Endothelial cell of umbilical vein (primary cell): ENCODE data around the gene SPECC1L. TPM values are rescaled to one million over a fixed set of nuclear protein-coding genes. Genes with fewer than 3 reads are reported as not detected.

ENCODE experiments used
- BruUV-seq: library from RNA; stranded (reverse); fragments of 400-500 nt; replicated peaks from 2 replicates; lab custom pipeline; 2021; lab: Mats Ljungman, UMichigan
- CTCF ChIA-PET: fragments of 300-600, 350-600 bp; sonication (Branson Sonifier 250); formaldehyde crosslinking; loops from one replicate; lab custom pipeline; 2021; ENCODE audit warnings: antibody characterized with exemption, inconsistent platforms; lab: Charles Lee
- POLR2A ChIA-PET: fragments of 300-600, 350-600 bp; sonication (Branson Sonifier 250); formaldehyde crosslinking; loops from one replicate; lab custom pipeline; 2021; ENCODE audit warnings: antibody characterized with exemption, inconsistent platforms; lab: Charles Lee
- DNase-seq: peaks from one replicate; pipeline ENCODE4 v3.0.0-alpha.2; 2011; ENCODE audit warnings: low read depth, low spot score
- FAIRE-seq: peaks from 2 replicates; lab custom pipeline; 2011; peaks lifted over from hg19 to GRCh38; lab: Jason Lieb, UNC
- H2AFZ ChIP-seq: 2 replicates; pipeline ENCODE4 v1.6.0; 2012; ENCODE audit warnings: low read depth, low read length, control low read depth, inconsistent platforms
- H3K27ac ChIP-seq: 2 replicates; pipeline ENCODE4 v1.5.1; 2011; ENCODE audit warnings: low read depth, mild to moderate bottlenecking, control low read depth, low read length, moderate library complexity; ENCODE audit not compliant: insufficient read depth
- H3K27me3 ChIP-seq, 2 experiments: 2 replicates each; pipeline versions ENCODE4 v1.6.0 to v1.6.1; 2011; ENCODE audit warnings: low read length in 2 of 2, mixed read lengths in 1 of 2; ENCODE audit not compliant: control insufficient read depth in 2 of 2, insufficient read depth in 2 of 2
- H3K36me3 ChIP-seq, 2 experiments: 2 replicates in 1 of 2; 3 replicates in 1 of 2; pipeline ENCODE4 v1.5.1; 2011; ENCODE audit warnings: low read length in 2 of 2, mild to moderate bottlenecking in 1 of 2, moderate library complexity in 1 of 2; ENCODE audit not compliant: control insufficient read depth in 2 of 2, insufficient read depth in 2 of 2; ENCODE audit errors: extremely low read depth in 1 of 2
- H3K4me1 ChIP-seq: 3 replicates; pipeline ENCODE4 v1.5.1; 2011; ENCODE audit warnings: mild to moderate bottlenecking, low read length; ENCODE audit not compliant: control insufficient read depth, insufficient read depth; ENCODE audit errors: extremely low read depth
- H3K4me2 ChIP-seq: 2 replicates; pipeline ENCODE4 v1.6.1; 2011; ENCODE audit warnings: low read length, control low read depth, mixed read lengths; ENCODE audit not compliant: insufficient read depth
- H3K4me3 ChIP-seq, 3 experiments: fragments of 200-600 bp in 1 of 3; sonication (generic), shearing (Covaris generic) in 1 of 3; replicated peaks in 1 of 3; 2 replicates each; pipeline ENCODE4 v1.5.1; 2011 to 2016; ENCODE audit warnings: control low read depth in 3 of 3, low read length in 3 of 3, mild to moderate bottlenecking in 2 of 3, inconsistent platforms in 1 of 3, low read depth in 1 of 3, moderate library complexity in 1 of 3; ENCODE audit not compliant: insufficient read depth in 1 of 3
- H3K79me2 ChIP-seq: 2 replicates; pipeline ENCODE4 v1.6.0; 2012; ENCODE audit warnings: low read length, inconsistent platforms; ENCODE audit not compliant: control insufficient read depth, insufficient read depth
- H3K9ac ChIP-seq: replicated peaks from 2 replicates; pipeline ENCODE3; 2011; ENCODE audit warnings: low read length, control low read depth; ENCODE audit not compliant: insufficient read depth; ENCODE audit errors: extremely low read depth
- H3K9me1 ChIP-seq: replicated peaks from 3 replicates; pipeline ENCODE4 v1.6.0; 2011; ENCODE audit warnings: mild to moderate bottlenecking, low read length; ENCODE audit not compliant: control insufficient read depth, insufficient read depth; ENCODE audit errors: extremely low read depth
- H3K9me3 ChIP-seq: replicated peaks from 2 replicates; pipeline ENCODE4 v1.5.1; 2012; ENCODE audit warnings: low read length, inconsistent platforms; ENCODE audit not compliant: control insufficient read depth, insufficient read depth
- H4K20me1 ChIP-seq: replicated peaks from 2 replicates; pipeline ENCODE3; 2011; ENCODE audit warnings: mild to moderate bottlenecking, low read length; ENCODE audit not compliant: control insufficient read depth, insufficient read depth; ENCODE audit errors: extremely low read depth
- EZH2 ChIP-seq: IDR thresholded peaks from 2 replicates; pipeline ENCODE4 v1.6.1; 2012; ENCODE audit warnings: borderline replicate concordance, low read depth, mild to moderate bottlenecking, moderate library complexity, low read length, inconsistent platforms; ENCODE audit not compliant: severe bottlenecking
- FOS ChIP-seq: IDR thresholded peaks from 2 replicates; pipeline ENCODE4 v1.6.1; 2011; ENCODE audit warnings: mild to moderate bottlenecking, low read length, moderate library complexity, borderline replicate concordance; ENCODE audit not compliant: insufficient read depth
- GATA2 ChIP-seq: IDR thresholded peaks from 2 replicates; pipeline ENCODE4 v1.7.0; 2011; ENCODE audit warnings: low read depth, mild to moderate bottlenecking, moderate library complexity, mixed read lengths, low read length; ENCODE audit not compliant: insufficient read length, insufficient read depth
- JUN ChIP-seq: IDR thresholded peaks from 2 replicates; pipeline ENCODE4 v1.6.1; 2011; ENCODE audit warnings: borderline replicate concordance, low read depth; ENCODE audit not compliant: insufficient read length, insufficient read depth
- MYC ChIP-seq: IDR thresholded peaks from one replicate; pipeline ENCODE4 v1.6.1; 2011; ENCODE audit warnings: mild to moderate bottlenecking, low read depth, low read length
- POLR2A ChIP-seq: IDR thresholded peaks from 2 replicates; pipeline ENCODE4 v1.6.1; 2012; ENCODE audit warnings: low read depth, mild to moderate bottlenecking, control low read depth, low read length
- POLR2AphosphoS5 ChIP-seq: IDR thresholded peaks from 2 replicates; pipeline ENCODE4 v1.6.1; 2012; ENCODE audit warnings: low read depth, mild to moderate bottlenecking, control low read depth, low read length, moderate library complexity; ENCODE audit not compliant: insufficient read depth
- dilution Hi-C: fragments of 300-500 bp; cut with MboI; formaldehyde crosslinking; loops from one replicate; pipeline ENCODE4 v1.15.0; 2019; ENCODE audit warnings: low sequenced_read_pairs; ENCODE audit not compliant: extremely low pct_ligation_motif_present
- intact Hi-C: fragments of 100-400 bp; cut with micrococcal nuclease; formaldehyde crosslinking; loops from one replicate; pipeline ENCODE4 v1.10.0; 2022
- polyA plus RNA-seq, 4 experiments: library from polyadenylated mRNA; depleted of rRNA in 3 of 4; stranded (reverse) in 3 of 4; unstranded in 1 of 4; fragments of >200 nt; gene quantifications; 2 replicates each; pipeline versions ENCODE4 v1.2.1 to v1.2.3, GENCODE V29; 2011 to 2012; ENCODE audit warnings: missing spikeins in 1 of 4
- total RNA-seq: library from RNA; stranded (reverse); gene quantifications from 2 replicates; pipeline ENCODE4 v1.2.3, GENCODE V29; 2021
- TF ChIP-seq, protein P1 (sequence below): IDR thresholded peaks from 2 replicates; pipeline ENCODE4 v1.6.1; 2011; ENCODE audit not compliant: insufficient read depth, insufficient read length
- TF ChIP-seq, protein P2 (sequence below), 2 donors: IDR thresholded peaks; 1 replicate in 1 of 2; 2 replicates in 1 of 2; pipeline ENCODE4 v1.5.1; 2011; ENCODE audit warnings: low read length in 2 of 2, mild to moderate bottlenecking in 2 of 2, moderate library complexity in 2 of 2, control low read depth in 1 of 2, inconsistent platforms in 1 of 2, low read depth in 1 of 2; ENCODE audit not compliant: insufficient read depth in 1 of 2; ENCODE audit errors: extremely low read depth in 1 of 2

The SPECC1L gene
- total and polyA plus RNA-seq, 2 donors (not counting 3 experiments of a cell fraction or from before 2014, with no cell fraction given) = 22.8 to 79.3 TPM

DNA sequence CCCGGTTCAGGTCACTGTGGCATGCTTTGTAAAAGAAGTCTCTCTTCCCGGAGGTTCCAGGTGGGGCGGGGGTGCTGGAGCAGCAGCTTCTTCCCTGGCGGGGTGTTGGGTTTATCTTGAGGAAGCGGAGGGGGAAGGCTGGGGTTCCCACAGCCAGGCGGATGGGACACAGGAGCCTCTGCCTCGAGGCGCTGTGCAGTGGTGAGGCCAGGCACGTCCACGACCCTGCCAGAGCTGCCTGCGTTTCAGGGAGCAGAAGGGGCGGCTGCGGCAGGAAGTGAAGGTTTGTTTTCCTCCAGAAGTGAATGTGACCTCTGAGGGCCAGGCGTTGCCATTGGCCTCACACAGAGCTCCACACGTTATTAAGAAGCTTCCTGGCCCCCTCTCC lies 136.6 kb downstream of the SPECC1L start:
- H4K20me1 ChIP-seq = no peaks in the 10 kb centered on the region
- dilution Hi-C loops (no loop called here), intact Hi-C loops (loop anchor here (1.0 to 5.0 kb wide), 2 partner anchors 13 to 35 kb away; no protein-coding TSS in a partner anchor)
- peak; percentile 47 for TF ChIP-seq POLR2AphosphoS5
- peak; percentile 51 for TF ChIP-seq GATA2
- TF ChIP-seq, protein P1, sequence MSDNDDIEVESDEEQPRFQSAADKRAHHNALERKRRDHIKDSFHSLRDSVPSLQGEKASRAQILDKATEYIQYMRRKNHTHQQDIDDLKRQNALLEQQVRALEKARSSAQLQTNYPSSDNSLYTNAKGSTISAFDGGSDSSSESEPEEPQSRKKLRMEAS = no peak
- peak; percentile 69 for TF ChIP-seq MYC
- TF ChIP-seq JUN = no peak
- peak; percentile 23 for TF ChIP-seq FOS
- no peak overlapping the region for H2AFZ ChIP-seq
- peaks cover 49% of the 10 kb centered on the region for H3K4me1 ChIP-seq
- peak overlapping the region; percentile 60 for H3K27ac ChIP-seq
- peaks cover 13% of the 10 kb centered on the region for H3K79me2 ChIP-seq
- BruUV-seq = no TSS peak
- no peak overlapping the region for H3K9ac ChIP-seq
- H3K27me3 ChIP-seq = no peaks in the 10 kb centered on the region
- DNase-seq (peak; percentile 76), FAIRE-seq (peak; percentile 96)
- POLR2A ChIA-PET = interaction anchor here (1.0 kb wide), 1 partner anchor 13 kb away, joined by 4 read pairs; no protein-coding TSS in a partner anchor
- no peaks in the 10 kb centered on the region for H3K9me3 ChIP-seq
- no peaks in the 10 kb centered on the region for H3K9me1 ChIP-seq
- H3K4me3 ChIP-seq = no peak overlapping the region
- CTCF ChIA-PET = interaction anchor here (0.6 to 5.3 kb wide), 7 partner anchors 11 to 87 kb away, joined by 3 to 22 read pairs (median 7); no protein-coding TSS in a partner anchor
- H3K36me3 ChIP-seq = peaks cover 0 to 5% of the 10 kb centered on the region in 2 experiments
- H3K4me2 ChIP-seq = peak overlapping the region; percentile 2

DNA sequence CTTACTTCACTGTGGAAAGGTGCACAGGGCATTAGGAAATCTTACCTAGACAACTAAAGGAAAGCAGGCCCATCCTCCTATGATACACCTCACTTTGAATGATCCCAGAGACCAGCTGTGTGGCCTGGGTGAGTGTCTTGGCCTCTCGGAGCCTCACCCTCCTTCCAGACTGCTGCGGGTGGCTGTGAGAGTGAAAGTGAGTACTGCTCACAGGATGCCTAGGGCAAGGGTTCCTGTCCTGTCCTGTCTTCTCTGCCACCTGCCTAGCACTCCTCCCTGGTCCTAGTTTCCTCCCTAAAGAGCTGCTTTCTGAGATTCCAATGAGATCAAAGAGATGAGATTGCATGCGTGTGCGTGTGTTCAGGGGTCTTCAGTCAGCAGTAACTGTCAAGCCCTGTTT lies 137.3 kb downstream of the SPECC1L start:
- no peaks in the 10 kb centered on the region for H4K20me1 ChIP-seq
- no peak overlapping the region for H3K9ac ChIP-seq
- peaks cover 13% of the 10 kb centered on the region for H3K79me2 ChIP-seq
- peak overlapping the region; percentile 60 for H3K27ac ChIP-seq
- TF ChIP-seq GATA2 (no peak), POLR2AphosphoS5 (no peak), JUN (no peak), EZH2 (no peak), POLR2A (no peak), MYC (no peak), FOS (no peak)
- TF ChIP-seq, protein P1 = no peak
- TF ChIP-seq, protein P2, sequence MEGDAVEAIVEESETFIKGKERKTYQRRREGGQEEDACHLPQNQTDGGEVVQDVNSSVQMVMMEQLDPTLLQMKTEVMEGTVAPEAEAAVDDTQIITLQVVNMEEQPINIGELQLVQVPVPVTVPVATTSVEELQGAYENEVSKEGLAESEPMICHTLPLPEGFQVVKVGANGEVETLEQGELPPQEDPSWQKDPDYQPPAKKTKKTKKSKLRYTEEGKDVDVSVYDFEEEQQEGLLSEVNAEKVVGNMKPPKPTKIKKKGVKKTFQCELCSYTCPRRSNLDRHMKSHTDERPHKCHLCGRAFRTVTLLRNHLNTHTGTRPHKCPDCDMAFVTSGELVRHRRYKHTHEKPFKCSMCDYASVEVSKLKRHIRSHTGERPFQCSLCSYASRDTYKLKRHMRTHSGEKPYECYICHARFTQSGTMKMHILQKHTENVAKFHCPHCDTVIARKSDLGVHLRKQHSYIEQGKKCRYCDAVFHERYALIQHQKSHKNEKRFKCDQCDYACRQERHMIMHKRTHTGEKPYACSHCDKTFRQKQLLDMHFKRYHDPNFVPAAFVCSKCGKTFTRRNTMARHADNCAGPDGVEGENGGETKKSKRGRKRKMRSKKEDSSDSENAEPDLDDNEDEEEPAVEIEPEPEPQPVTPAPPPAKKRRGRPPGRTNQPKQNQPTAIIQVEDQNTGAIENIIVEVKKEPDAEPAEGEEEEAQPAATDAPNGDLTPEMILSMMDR (IDR thresholded peaks at IDR 0.05; ENCODE audit: extremely low read depth in 1 of 2, insufficient read depth in 1 of 2, low read depth in 1 of 2, low read length in 2 of 2) = no peak
- dilution Hi-C loops (no loop called here), intact Hi-C loops (loop anchor here (1.0 to 5.0 kb wide), 2 partner anchors 12 to 36 kb away; no protein-coding TSS in a partner anchor)
- POLR2A ChIA-PET = interaction anchor here (0.6 to 1.0 kb wide), 2 partner anchors 12 to 81 kb away, joined by 3 to 4 read pairs; no protein-coding TSS in a partner anchor
- BruUV-seq = no TSS peak
- FAIRE-seq (no peak), DNase-seq (no peak)
- CTCF ChIA-PET = interaction anchor here (0.6 to 5.3 kb wide), 5 partner anchors 12 to 88 kb away, joined by 3 to 22 read pairs (median 7); no protein-coding TSS in a partner anchor
- H3K9me3 ChIP-seq = no peaks in the 10 kb centered on the region
- H2AFZ ChIP-seq = no peak overlapping the region
- H3K4me3 ChIP-seq = no peak overlapping the region
- H3K27me3 ChIP-seq = no peaks in the 10 kb centered on the region
- H3K4me1 ChIP-seq = peaks cover 42% of the 10 kb centered on the region
- no peak overlapping the region for H3K4me2 ChIP-seq
- peaks cover 0 to 5% of the 10 kb centered on the region in 2 experiments for H3K36me3 ChIP-seq
- no peaks in the 10 kb centered on the region for H3K9me1 ChIP-seq
